Lower lobe of right lung (tissue), 2 donors: Measurements from ENCODE around the gene TGFBRAP1. TPM values are rescaled to one million over a fixed set of nuclear protein-coding genes. Genes with fewer than 3 reads are reported as not detected.

Experiments
- ATAC-seq, 2 donors: fragments of 200-7000 bp; cut with Tn5 transposase; one replicate each; pipeline ENCODE4 v1.9.1; 2020 to 2022; ENCODE audit warnings: mild to moderate bottlenecking in 2 of 2, moderate library complexity in 2 of 2
- DNase-seq: peaks from one replicate; pipeline ENCODE4 v3.0.0-alpha.2; 2020
- H3K27ac ChIP-seq: fragments of 200-600 bp; one replicate; pipeline ENCODE4 v1.8.0; 2022
- H3K27me3 ChIP-seq: fragments of 200-600 bp; one replicate; pipeline ENCODE4 v1.8.0; 2022; ENCODE audit warnings: low read depth
- H3K36me3 ChIP-seq: fragments of 200-600 bp; one replicate; pipeline ENCODE4 v1.8.0; 2022; ENCODE audit warnings: mild to moderate bottlenecking
- H3K4me1 ChIP-seq: fragments of 200-600 bp; one replicate; pipeline ENCODE4 v1.8.0; 2022
- H3K4me3 ChIP-seq: fragments of 200-600 bp; one replicate; pipeline ENCODE4 v1.8.0; 2022; ENCODE audit warnings: mild to moderate bottlenecking
- H3K9me3 ChIP-seq: fragments of 200-600 bp; one replicate; pipeline ENCODE4 v1.8.0; 2022
- intact Hi-C: fragments of 100-400 bp; cut with DNase I; formaldehyde crosslinking; loops from one replicate; pipeline ENCODE4 v1.11.0; 2022
- total RNA-seq: library from RNA; stranded (reverse); fragmentation: NEBNext Ultra II Directional; extraction: Animal tissue kit (Norgen Biotek cat#: 25700); gene quantifications from one replicate; pipeline ENCODE4 v1.2.1, GENCODE V29; 2021
- TF ChIP-seq, protein P1 (sequence below): fragments of 200-600 bp; IDR thresholded peaks from one replicate; pipeline ENCODE4 v1.8.0; 2022; ENCODE audit warnings: antibody characterized with exemption, mild to moderate bottlenecking
- donor health status: DM: no; HTN: yes; CAD: no; lungs with severe emphysema.

The TGFBRAP1 gene
- total RNA-seq, 1 donor from 2014 or later, result 19.4 TPM

DNA sequence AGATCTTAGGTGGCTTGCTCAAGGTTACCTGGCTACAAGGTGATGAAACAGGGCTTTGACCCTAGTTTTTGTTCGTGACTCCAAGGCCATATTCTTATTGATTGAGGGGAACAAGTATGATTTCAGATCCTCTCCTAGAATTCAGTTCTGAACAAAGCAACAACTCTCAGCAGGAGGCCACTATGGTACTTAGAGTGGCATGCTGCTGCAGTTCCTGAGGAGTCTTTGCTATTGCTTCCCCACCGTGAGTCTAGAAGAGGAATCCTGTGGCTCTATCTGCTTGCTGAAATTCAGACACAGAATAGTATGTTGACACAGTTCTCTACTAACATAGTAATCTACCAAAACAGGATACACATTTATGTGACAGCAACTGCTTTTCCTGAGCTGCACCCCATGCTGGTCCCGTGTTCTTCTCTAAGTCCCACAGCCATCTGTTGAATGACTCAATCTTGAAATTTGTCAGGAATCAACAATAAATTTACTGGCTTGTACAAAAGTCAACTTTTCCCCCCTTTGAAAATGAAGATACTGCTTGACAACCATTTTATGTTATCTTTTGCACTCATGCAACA lies 4.1 kb downstream of the TGFBRAP1 start:
- Histone ChIP-seq H3K9me3 (no peaks in the 10 kb centered on the region), H3K4me1 (peaks cover 17% of the 10 kb centered on the region), H3K36me3 (no peaks in the 10 kb centered on the region), H3K27ac (no peak overlapping the region), H3K4me3 (no peak overlapping the region), H3K27me3 (no peaks in the 10 kb centered on the region)
- no peak for ATAC-seq
- intact Hi-C loops, result no loop called here
- DNase-seq, result no peak
- TF ChIP-seq, protein P1, sequence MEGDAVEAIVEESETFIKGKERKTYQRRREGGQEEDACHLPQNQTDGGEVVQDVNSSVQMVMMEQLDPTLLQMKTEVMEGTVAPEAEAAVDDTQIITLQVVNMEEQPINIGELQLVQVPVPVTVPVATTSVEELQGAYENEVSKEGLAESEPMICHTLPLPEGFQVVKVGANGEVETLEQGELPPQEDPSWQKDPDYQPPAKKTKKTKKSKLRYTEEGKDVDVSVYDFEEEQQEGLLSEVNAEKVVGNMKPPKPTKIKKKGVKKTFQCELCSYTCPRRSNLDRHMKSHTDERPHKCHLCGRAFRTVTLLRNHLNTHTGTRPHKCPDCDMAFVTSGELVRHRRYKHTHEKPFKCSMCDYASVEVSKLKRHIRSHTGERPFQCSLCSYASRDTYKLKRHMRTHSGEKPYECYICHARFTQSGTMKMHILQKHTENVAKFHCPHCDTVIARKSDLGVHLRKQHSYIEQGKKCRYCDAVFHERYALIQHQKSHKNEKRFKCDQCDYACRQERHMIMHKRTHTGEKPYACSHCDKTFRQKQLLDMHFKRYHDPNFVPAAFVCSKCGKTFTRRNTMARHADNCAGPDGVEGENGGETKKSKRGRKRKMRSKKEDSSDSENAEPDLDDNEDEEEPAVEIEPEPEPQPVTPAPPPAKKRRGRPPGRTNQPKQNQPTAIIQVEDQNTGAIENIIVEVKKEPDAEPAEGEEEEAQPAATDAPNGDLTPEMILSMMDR, result no peak

DNA sequence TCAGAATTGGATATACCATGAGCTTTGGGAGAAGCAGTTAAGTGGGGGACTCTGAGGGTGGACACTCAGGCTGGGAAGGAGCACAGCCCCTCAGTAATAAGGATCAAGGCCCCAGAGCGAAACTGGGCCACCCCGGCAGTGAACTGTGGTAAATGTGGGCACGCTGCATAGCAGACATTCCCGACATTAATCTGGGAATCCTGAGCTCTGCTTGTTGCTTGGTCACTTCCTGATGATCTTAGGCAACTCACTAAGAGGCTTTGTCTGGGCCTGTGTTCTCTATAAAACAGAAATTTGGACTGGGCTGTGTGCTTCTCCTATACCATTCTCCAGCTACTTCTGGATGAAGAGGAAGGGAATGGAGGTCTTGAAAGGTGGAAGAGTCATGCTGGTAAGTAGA lies 4.8 kb downstream of the TGFBRAP1 start:
- no peaks in the 10 kb centered on the region for H3K27me3 ChIP-seq
- no peaks in the 10 kb centered on the region for H3K36me3 ChIP-seq
- ATAC-seq (no peak), DNase-seq (no peak)
- intact Hi-C loops, result no loop called here
- no peaks in the 10 kb centered on the region for H3K9me3 ChIP-seq
- no peak overlapping the region for H3K4me3 ChIP-seq
- peaks cover 12% of the 10 kb centered on the region for H3K4me1 ChIP-seq
- no peak overlapping the region for H3K27ac ChIP-seq
- TF ChIP-seq, protein P1, result no peak

DNA sequence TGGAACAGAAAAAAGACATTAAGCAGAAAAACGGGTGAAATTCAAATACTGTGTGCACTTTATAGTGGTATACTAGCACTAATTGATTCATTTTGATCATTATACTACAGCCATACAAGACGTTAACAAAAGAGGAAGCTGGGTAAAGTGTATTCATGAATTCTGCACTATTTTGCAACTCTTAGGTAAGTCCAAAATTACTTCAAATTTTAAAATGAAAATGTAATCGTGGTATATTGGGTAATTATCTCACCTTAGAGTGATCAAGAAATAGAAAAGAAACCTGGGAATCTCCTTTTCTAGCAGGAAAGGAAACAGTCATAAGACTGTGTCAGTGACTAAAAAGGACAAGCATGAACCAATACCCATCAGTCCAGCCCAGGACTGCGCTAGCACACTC lies 5.4 kb downstream of the TGFBRAP1 start:
- H3K9me3 ChIP-seq, result no peaks in the 10 kb centered on the region
- peaks cover 12% of the 10 kb centered on the region for H3K4me1 ChIP-seq
- no peaks in the 10 kb centered on the region for H3K36me3 ChIP-seq
- no peak overlapping the region for H3K27ac ChIP-seq
- H3K27me3 ChIP-seq, result no peaks in the 10 kb centered on the region
- intact Hi-C loops, result no loop called here
- TF ChIP-seq, protein P1, result no peak
- DNase-seq, result no peak
- ATAC-seq, result no peak
- no peak overlapping the region for H3K4me3 ChIP-seq

- H3K27ac ChIP-seq, result no peak overlapping the region
- no peaks in the 10 kb centered on the region for H3K36me3 ChIP-seq
- ATAC-seq (no peak), DNase-seq (no peak)
- intact Hi-C loops, result no loop called here
- H3K4me1 ChIP-seq, result peaks cover 6% of the 10 kb centered on the region
- no peak overlapping the region for H3K4me3 ChIP-seq
- H3K9me3 ChIP-seq, result no peaks in the 10 kb centered on the region
- H3K27me3 ChIP-seq, result no peaks in the 10 kb centered on the region
- TF ChIP-seq, protein P1, result no peak
Measured at GRCh38 chr2:105323111-105323510, 6.4 kb downstream of the TGFBRAP1 start.

- no peak for ATAC-seq
- no peak for DNase-seq
- no peaks in the 10 kb centered on the region for H3K9me3 ChIP-seq
- H3K27ac ChIP-seq, result no peak overlapping the region
- no peaks in the 10 kb centered on the region for H3K27me3 ChIP-seq
- TF ChIP-seq, protein P1, result no peak
- no peaks in the 10 kb centered on the region for H3K4me1 ChIP-seq
- no peak overlapping the region for H3K4me3 ChIP-seq
- no peaks in the 10 kb centered on the region for H3K36me3 ChIP-seq
- intact Hi-C loops, result no loop called here
Measured at GRCh38 chr2:105321875-105322646, 7.5 kb downstream of the TGFBRAP1 start.
